Natural killer cell (primary cell): ENCODE measurements around the gene CEBPG. TPM values are rescaled to one million over a fixed set of nuclear protein-coding genes. Genes with fewer than 3 reads are reported as not detected.

Experiments
- ATAC-seq, 3 donors: fragments of 150-1000 bp in 2 of 3; fragments of 200-7000 bp in 1 of 3; cut with Tn5 transposase; 1 replicate in 1 of 3; 2 replicates in 2 of 3; pipeline ENCODE4 v1.10.0; 2021; ENCODE audit warnings: mild to moderate bottlenecking in 2 of 3, moderate library complexity in 2 of 3
- DNase-seq, 2 donors: peaks; one replicate each; pipeline versions ENCODE4 v3.0.0 to v3.0.0-alpha.2; 2013 to 2021; ENCODE audit warnings: mixed read lengths in 1 of 2
- H3K27ac ChIP-seq: one replicate; pipeline ENCODE4 v1.5.1; 2013; ENCODE audit warnings: mild to moderate bottlenecking, low read length
- H3K27me3 ChIP-seq: one replicate; pipeline ENCODE4 v1.6.1; 2013; ENCODE audit warnings: low read length; ENCODE audit not compliant: control insufficient read depth, insufficient read depth
- H3K36me3 ChIP-seq: one replicate; pipeline ENCODE4 v1.6.1; 2013; ENCODE audit warnings: low read length; ENCODE audit not compliant: control insufficient read depth, insufficient read depth
- H3K4me1 ChIP-seq: one replicate; pipeline ENCODE4 v1.6.1; 2013; ENCODE audit warnings: low read length; ENCODE audit not compliant: control insufficient read depth, insufficient read depth
- H3K4me3 ChIP-seq: one replicate; pipeline ENCODE4 v1.5.1; 2013; ENCODE audit warnings: low read length
- H3K9me3 ChIP-seq: one replicate; pipeline ENCODE4 v1.6.1; 2013; ENCODE audit warnings: low read length; ENCODE audit not compliant: control insufficient read depth, insufficient read depth
- H3K27ac Mint-ChIP-seq, 2 donors: one replicate each; pipeline ENCODE4 v1.8.0; 2022; ENCODE audit warnings: mild to moderate bottlenecking in 2 of 2, mixed read lengths in 2 of 2, moderate library complexity in 1 of 2
- H3K27me3 Mint-ChIP-seq, 2 donors: one replicate each; pipeline ENCODE4 v1.8.0; 2022; ENCODE audit warnings: low read depth in 2 of 2, mixed read lengths in 2 of 2
- H3K36me3 Mint-ChIP-seq: one replicate; pipeline ENCODE4 v1.8.0; 2022; ENCODE audit warnings: mixed read lengths
- H3K4me1 Mint-ChIP-seq, 2 donors: one replicate each; pipeline ENCODE4 v1.8.0; 2022; ENCODE audit warnings: mixed read lengths in 2 of 2
- H3K4me3 Mint-ChIP-seq: one replicate; pipeline ENCODE4 v1.8.0; 2022; ENCODE audit warnings: mild to moderate bottlenecking, moderate library complexity, mixed read lengths
- H3K9me3 Mint-ChIP-seq, 2 donors: one replicate each; pipeline ENCODE4 v1.8.0; 2022; ENCODE audit warnings: mixed read lengths in 2 of 2
- WGBS: methylation state at CpG from one replicate; pipeline ENCODE4 v1.1.7; 2013; ENCODE audit warnings: missing lambda C conversion rate; ENCODE audit not compliant: insufficient coverage; 5-methylcytosine and 5-hydroxymethylcytosine counted together
- intact Hi-C: fragments of 100-400 bp; cut with micrococcal nuclease; formaldehyde crosslinking; loops from one replicate; pipeline ENCODE4 v1.14.2; 2022
- total RNA-seq, 4 donors: library from RNA; stranded (reverse); fragments of 120-200 nt in 1 of 4; gene quantifications; one replicate each; pipeline versions ENCODE4 v1.2.3 to v1.2.4, GENCODE V29; 2013 to 2022
- TF ChIP-seq, protein P1 (sequence below): fragments of 200-600 bp; IDR thresholded peaks from one replicate; pipeline ENCODE4 v1.8.0; 2022; ENCODE audit warnings: antibody characterized with exemption

Gene CEBPG
- total RNA-seq, 3 donors from 2014 or later (not counting 1 experiment from before 2014, with no cell fraction given): 22.3 to 28.1 (median 23.9) TPM

- TF ChIP-seq, protein P1, sequence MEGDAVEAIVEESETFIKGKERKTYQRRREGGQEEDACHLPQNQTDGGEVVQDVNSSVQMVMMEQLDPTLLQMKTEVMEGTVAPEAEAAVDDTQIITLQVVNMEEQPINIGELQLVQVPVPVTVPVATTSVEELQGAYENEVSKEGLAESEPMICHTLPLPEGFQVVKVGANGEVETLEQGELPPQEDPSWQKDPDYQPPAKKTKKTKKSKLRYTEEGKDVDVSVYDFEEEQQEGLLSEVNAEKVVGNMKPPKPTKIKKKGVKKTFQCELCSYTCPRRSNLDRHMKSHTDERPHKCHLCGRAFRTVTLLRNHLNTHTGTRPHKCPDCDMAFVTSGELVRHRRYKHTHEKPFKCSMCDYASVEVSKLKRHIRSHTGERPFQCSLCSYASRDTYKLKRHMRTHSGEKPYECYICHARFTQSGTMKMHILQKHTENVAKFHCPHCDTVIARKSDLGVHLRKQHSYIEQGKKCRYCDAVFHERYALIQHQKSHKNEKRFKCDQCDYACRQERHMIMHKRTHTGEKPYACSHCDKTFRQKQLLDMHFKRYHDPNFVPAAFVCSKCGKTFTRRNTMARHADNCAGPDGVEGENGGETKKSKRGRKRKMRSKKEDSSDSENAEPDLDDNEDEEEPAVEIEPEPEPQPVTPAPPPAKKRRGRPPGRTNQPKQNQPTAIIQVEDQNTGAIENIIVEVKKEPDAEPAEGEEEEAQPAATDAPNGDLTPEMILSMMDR: no peak
- peaks cover 16 to 39% of the 10 kb centered on the region in 2 donors for H3K27me3 Mint-ChIP-seq
- no peaks in the 10 kb centered on the region for H3K36me3 Mint-ChIP-seq
- H3K27ac Mint-ChIP-seq: no peak overlapping the region
- no peaks in the 10 kb centered on the region for H3K9me3 Mint-ChIP-seq
- no peak for DNase-seq
- Histone ChIP-seq H3K27ac (no peak overlapping the region), H3K4me1 (no peaks in the 10 kb centered on the region), H3K4me3 (no peak overlapping the region), H3K27me3 (peaks cover 14% of the 10 kb centered on the region), H3K9me3 (no peaks in the 10 kb centered on the region), H3K36me3 (no peaks in the 10 kb centered on the region)
- no peaks in the 10 kb centered on the region for H3K4me1 Mint-ChIP-seq
- ATAC-seq: no peak
- intact Hi-C loops: no loop called here
- no peak overlapping the region for H3K4me3 Mint-ChIP-seq
- WGBS: 83% methylated on average over 7 of the region's 8 CpGs
Observed at GRCh38 chr19:33339016-33339984, 34.2 kb upstream of the CEBPG start.

- no peak overlapping the region for H3K4me3 ChIP-seq
- no peaks in the 10 kb centered on the region for H3K9me3 ChIP-seq
- intact Hi-C loops: no loop called here
- no peaks in the 10 kb centered on the region for H3K4me1 ChIP-seq
- no peaks in the 10 kb centered on the region for H3K36me3 ChIP-seq
- Mint-ChIP-seq H3K36me3 (no peaks in the 10 kb centered on the region), H3K4me3 (no peak overlapping the region), H3K27ac (no peak overlapping the region), H3K9me3 (no peaks in the 10 kb centered on the region), H3K27me3 (peaks cover 23 to 56% of the 10 kb centered on the region in 2 donors), H3K4me1 (no peaks in the 10 kb centered on the region)
- DNase-seq (no peak), ATAC-seq (no peak)
- H3K27ac ChIP-seq: no peak overlapping the region
- peaks cover 14% of the 10 kb centered on the region for H3K27me3 ChIP-seq
- TF ChIP-seq, protein P1: no peak
- 74% methylated on average over 2 of the region's 2 CpGs for WGBS
Observed at GRCh38 chr19:33340991-33341390, 32.5 kb upstream of the CEBPG start.

GRCh38 chr19:33343301-33343700, 30.2 kb upstream of the CEBPG start:
- DNase-seq: no peak
- Mint-ChIP-seq H3K4me1 (no peaks in the 10 kb centered on the region), H3K27ac (no peak overlapping the region), H3K9me3 (no peaks in the 10 kb centered on the region), H3K27me3 (peaks cover 22 to 53% of the 10 kb centered on the region in 2 donors), H3K4me3 (no peak overlapping the region), H3K36me3 (no peaks in the 10 kb centered on the region)
- WGBS: 89% methylated on average over 2 of the region's 2 CpGs
- Histone ChIP-seq H3K4me1 (no peaks in the 10 kb centered on the region), H3K4me3 (no peak overlapping the region), H3K27ac (no peak overlapping the region), H3K9me3 (no peaks in the 10 kb centered on the region), H3K36me3 (no peaks in the 10 kb centered on the region), H3K27me3 (peaks cover 14% of the 10 kb centered on the region)
- TF ChIP-seq, protein P1: no peak
- intact Hi-C loops: no loop called here
- no peak for ATAC-seq
